PC-9 (cell line): Measurements from ENCODE around the gene ANAPC4. TPM values are rescaled to one million over a fixed set of nuclear protein-coding genes. Genes with fewer than 3 reads are reported as not detected.

Source experiments
- BruUV-seq: library from RNA; stranded (reverse); fragments of 400-500 nt; replicated peaks from 2 replicates; lab custom pipeline; 2021; lab: Mats Ljungman, UMichigan
- CTCF ChIA-PET: fragments of 300-600 bp; sonication (Branson Sonifier 250); formaldehyde crosslinking; loops from one replicate; lab custom pipeline; 2022; ENCODE audit warnings: antibody characterized with exemption; lab: Charles Lee
- POLR2A ChIA-PET: fragments of 300-600 bp; sonication (Branson Sonifier 250); formaldehyde crosslinking; loops from one replicate; lab custom pipeline; 2022; ENCODE audit warnings: antibody characterized with exemption; ENCODE audit not compliant: unreplicated experiment; lab: Charles Lee
- DNase-seq, 2 experiments: peaks; one replicate each; pipeline versions ENCODE4 v3.0.0 to v3.0.0-alpha.2; 2015 to 2022; ENCODE audit warnings: mixed read lengths in 1 of 2
- H2AFZ ChIP-seq: fragments of 200-600 bp; sonication (generic); 2 replicates; pipeline ENCODE4 v1.8.1; 2017; ENCODE audit warnings: antibody characterized with exemption
- H3F3A ChIP-seq: fragments of 200-600 bp; sonication (generic); 2 replicates; pipeline ENCODE4 v1.8.1; 2017; ENCODE audit warnings: antibody characterized with exemption, mild to moderate bottlenecking, low read depth; ENCODE audit not compliant: insufficient read depth
- H3K27ac ChIP-seq: fragments of 200-600 bp; sonication (generic); 2 replicates; pipeline ENCODE4 v1.6.1; 2016; ENCODE audit warnings: mixed run types
- H3K27me3 ChIP-seq: fragments of 200-600 bp; sonication (generic); 2 replicates; pipeline ENCODE4 v1.6.1; 2016; ENCODE audit warnings: low read depth, mixed run types; ENCODE audit not compliant: insufficient read depth
- H3K36me3 ChIP-seq: fragments of 200-600 bp; sonication (generic); 2 replicates; pipeline ENCODE4 v1.6.1; 2016; ENCODE audit warnings: low read depth, mixed run types
- H3K4me1 ChIP-seq: fragments of 200-600 bp; sonication (generic); replicated peaks from 2 replicates; pipeline ENCODE4 v1.6.1; 2016; ENCODE audit warnings: mixed run types; ENCODE audit not compliant: insufficient read depth
- H3K4me2 ChIP-seq: fragments of 200-600 bp; sonication (generic); 2 replicates; pipeline ENCODE4 v1.6.1; 2017; ENCODE audit warnings: mixed run types
- H3K4me3 ChIP-seq: fragments of 200-600 bp; sonication (generic); 2 replicates; pipeline ENCODE4 v1.6.1; 2016; ENCODE audit warnings: mixed run types
- H3K79me2 ChIP-seq: fragments of 200-600 bp; sonication (generic); 2 replicates; pipeline ENCODE4 v1.6.1; 2017; ENCODE audit warnings: low read depth, mixed run types
- H3K9me2 ChIP-seq: fragments of 200-600 bp; sonication (generic); 2 replicates; pipeline ENCODE4 v1.8.1; 2017; ENCODE audit warnings: mild to moderate bottlenecking; ENCODE audit not compliant: insufficient read depth
- H3K9me3 ChIP-seq: fragments of 200-600 bp; sonication (generic); 2 replicates; pipeline ENCODE4 v1.8.1; 2016; ENCODE audit warnings: low read depth; ENCODE audit not compliant: insufficient read depth
- H4K20me1 ChIP-seq: fragments of 200-600 bp; sonication (generic); 2 replicates; pipeline ENCODE4 v1.8.1; 2017; ENCODE audit not compliant: insufficient read depth
- CTCF ChIP-seq: fragments of 200-600 bp; sonication (generic); conservative IDR thresholded peaks from 2 replicates; pipeline ENCODE4 v1.6.1; 2017; ENCODE audit warnings: mixed run types, antibody characterized with exemption, mild to moderate bottlenecking, moderate library complexity
- EZH2 ChIP-seq: fragments of 200-600 bp; sonication (generic); IDR thresholded peaks from 2 replicates; pipeline ENCODE4 v1.8.0; 2017; ENCODE audit warnings: antibody characterized with exemption, low read depth
- intact Hi-C: fragments of 100-400 bp; cut with micrococcal nuclease; formaldehyde crosslinking; loops from one replicate; pipeline ENCODE4 v1.10.0; 2022; ENCODE audit not compliant: unreplicated experiment
- total RNA-seq: library from RNA; stranded (reverse); gene quantifications from 2 replicates; pipeline ENCODE4 v1.2.3, GENCODE V29; 2021

The ANAPC4 gene
- total RNA-seq, 1 experiment from 2014 or later = 25.8 TPM

DNA sequence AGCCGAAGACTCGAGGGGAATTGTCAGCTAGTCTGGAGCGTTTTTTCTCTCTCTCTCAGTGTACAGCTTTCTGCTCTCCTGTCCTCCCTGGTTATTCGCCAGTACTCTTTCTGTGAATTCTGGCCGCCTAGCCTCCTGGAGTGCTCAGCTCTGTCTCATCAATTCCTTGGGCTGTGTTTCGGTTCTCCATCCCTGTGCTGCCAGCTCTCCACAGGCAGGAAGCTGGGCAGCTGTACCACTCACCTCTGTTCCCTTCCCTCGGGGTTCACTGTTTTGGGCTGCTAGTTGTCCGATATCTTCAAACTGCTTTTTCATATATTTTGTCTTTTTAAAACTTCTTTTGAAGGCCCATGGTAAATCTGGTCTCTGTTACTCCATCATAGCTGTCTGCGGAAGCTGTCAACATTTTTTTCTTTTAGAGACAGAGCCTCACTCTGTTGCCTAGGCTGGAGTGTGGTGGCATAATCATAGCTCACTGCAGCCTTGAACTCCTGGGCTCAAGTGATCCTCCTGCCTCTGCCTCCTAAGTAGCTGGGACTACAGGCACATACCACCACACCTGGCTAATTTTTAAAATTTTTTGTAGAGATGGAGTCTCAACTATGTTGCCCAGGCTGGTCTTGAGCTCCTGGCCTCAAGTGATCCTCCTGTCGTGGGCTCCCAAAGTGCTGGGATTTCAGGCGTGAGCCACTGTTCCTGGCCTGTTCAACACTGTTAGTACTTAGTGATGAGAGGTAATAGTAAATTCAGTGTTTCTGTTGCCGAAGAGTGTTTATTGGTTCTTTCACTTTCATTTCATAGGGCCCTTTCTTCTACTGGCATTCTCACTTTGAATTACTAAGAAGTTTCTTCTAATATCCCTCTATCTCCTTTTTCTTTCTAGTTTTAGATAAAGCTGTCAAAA is 45.9 kb upstream of the ANAPC4 start:
- no TSS peak for BruUV-seq
- DNase-seq = no peak
- Histone ChIP-seq H3K4me2 (no peak overlapping the region), H3K36me3 (no peaks in the 10 kb centered on the region), H3K9me3 (no peaks in the 10 kb centered on the region), H4K20me1 (no peaks in the 10 kb centered on the region), H3K27ac (no peak overlapping the region), H3F3A (no peaks in the 10 kb centered on the region), H3K9me2 (no peaks in the 10 kb centered on the region), H3K79me2 (no peaks in the 10 kb centered on the region), H3K27me3 (no peaks in the 10 kb centered on the region), H3K4me3 (no peak overlapping the region), H2AFZ (no peak overlapping the region), H3K4me1 (no peaks in the 10 kb centered on the region)
- TF ChIP-seq EZH2 = no peak
- no peak for TF ChIP-seq CTCF
- ChIA-PET POLR2A (no interaction called here), CTCF (no interaction called here)
- intact Hi-C loops = no loop called here

DNA sequence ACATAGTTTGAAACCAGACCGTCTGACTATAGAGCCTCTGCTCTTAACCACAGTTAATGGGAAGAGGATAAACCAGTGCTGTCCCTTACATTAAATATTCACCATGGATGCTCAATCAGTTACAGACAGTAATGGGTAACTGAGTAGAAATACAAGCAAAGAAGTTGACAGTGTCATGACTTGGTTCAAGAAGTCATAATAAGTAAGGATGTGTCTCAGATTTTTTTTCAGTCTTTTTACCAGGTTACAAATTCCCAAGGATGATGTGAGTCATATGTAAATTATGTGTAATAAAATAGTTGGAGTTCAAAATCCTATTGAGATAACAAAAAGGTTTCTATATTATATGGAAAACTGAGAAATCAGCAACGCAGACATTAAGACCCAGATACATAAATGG is 33.4 kb upstream of the ANAPC4 start:
- TF ChIP-seq CTCF (no peak), EZH2 (no peak)
- Histone ChIP-seq H3K4me2 (no peak overlapping the region), H3F3A (no peaks in the 10 kb centered on the region), H3K27ac (no peak overlapping the region), H3K79me2 (0 out of 2 replicates have a peak, but pooled peaks cover 2% of the 10 kb centered on the region), H3K9me2 (no peaks in the 10 kb centered on the region), H2AFZ (no peak overlapping the region), H3K4me1 (no peaks in the 10 kb centered on the region), H3K27me3 (no peaks in the 10 kb centered on the region), H3K9me3 (no peaks in the 10 kb centered on the region), H4K20me1 (no peaks in the 10 kb centered on the region), H3K4me3 (no peak overlapping the region), H3K36me3 (no peaks in the 10 kb centered on the region)
- POLR2A ChIA-PET = no interaction called here
- intact Hi-C loops = no loop called here
- CTCF ChIA-PET = no interaction called here
- DNase-seq = no peak
- BruUV-seq = no TSS peak

- TF ChIP-seq EZH2 (no peak), CTCF (no peak)
- CTCF ChIA-PET = interaction anchor here (0.7 kb wide), 1 partner anchor 112 kb away, joined by 4 read pairs; no protein-coding TSS in a partner anchor
- no peak overlapping the region for H3K4me2 ChIP-seq
- BruUV-seq = no TSS peak
- H3K9me2 ChIP-seq = no peaks in the 10 kb centered on the region
- POLR2A ChIA-PET = no interaction called here
- 0 out of 2 replicates have a peak, but pooled peaks cover 2% of the 10 kb centered on the region for H3K79me2 ChIP-seq
- H3K36me3 ChIP-seq = no peaks in the 10 kb centered on the region
- H3K4me1 ChIP-seq = no peaks in the 10 kb centered on the region
- H2AFZ ChIP-seq = no peak overlapping the region
- no peak overlapping the region for H3K4me3 ChIP-seq
- no peaks in the 10 kb centered on the region for H4K20me1 ChIP-seq
- no peaks in the 10 kb centered on the region for H3K9me3 ChIP-seq
- no peak overlapping the region for H3K27ac ChIP-seq
- no peak for DNase-seq
- no peaks in the 10 kb centered on the region for H3F3A ChIP-seq
- intact Hi-C loops = no loop called here
- no peaks in the 10 kb centered on the region for H3K27me3 ChIP-seq
Measured at GRCh38 chr4:25345744-25346143, 31.3 kb upstream of the ANAPC4 start.
